Stimulated activated CD4-positive, alpha-beta T cell treated with anti-CD3 and anti-CD28 coated beads, TNF-alpha, amount 100 ng/mL, for 24 hours (primary cell): Measurements from ENCODE around the gene LRCOL1.
"Not testable (repeated sequence)": the region's sequence is repeated elsewhere in the genome, so short reads cannot be mapped to it uniquely, and the experiment has no call there.

Experiments used
- DNase-seq, 3 experiments: peaks; one replicate each; pipeline ENCODE4 v3.0.0-alpha.2; 2020; ENCODE audit warnings: low read depth in 3 of 3

The LRCOL1 gene

DNA sequence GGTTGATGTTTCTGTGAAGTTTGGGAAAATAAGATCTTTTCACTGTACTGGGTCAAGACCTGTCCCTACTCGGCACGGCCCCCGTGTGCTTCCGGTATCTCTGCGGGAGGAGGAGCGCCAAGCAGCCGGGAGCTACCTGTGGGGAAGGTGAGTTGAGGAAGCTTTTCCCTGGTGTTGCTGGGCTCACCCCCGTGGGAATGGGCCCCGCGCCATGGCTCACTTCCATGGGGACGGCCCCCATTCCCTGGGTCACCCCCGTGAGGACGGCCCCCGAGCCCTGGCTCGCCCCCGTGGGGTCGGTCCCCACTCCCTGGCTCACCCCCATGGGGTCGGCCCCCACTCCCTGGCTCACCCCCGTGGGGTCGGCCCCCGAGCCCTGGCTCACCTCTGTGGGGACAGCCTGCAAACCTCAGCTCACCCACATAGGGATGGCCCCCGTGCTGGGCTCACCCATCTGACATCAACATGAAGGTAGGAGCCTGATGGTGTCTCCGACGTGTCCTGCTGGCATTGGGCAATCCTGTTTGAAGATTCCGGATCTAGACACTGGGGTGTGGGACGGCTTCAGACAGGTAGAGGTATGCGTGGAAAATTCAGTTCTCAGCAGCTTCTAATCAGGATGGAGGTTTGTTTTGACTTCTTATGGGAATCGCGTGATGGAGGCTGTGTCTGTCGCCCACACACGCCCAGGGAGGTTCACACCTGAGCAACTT is 9.1 kb downstream of the LRCOL1 start:
- no peak for DNase-seq

- no peak for DNase-seq
These were observed 10.0 kb downstream of the LRCOL1 start for GRCh38 chr12:132600048-132601032.

DNA sequence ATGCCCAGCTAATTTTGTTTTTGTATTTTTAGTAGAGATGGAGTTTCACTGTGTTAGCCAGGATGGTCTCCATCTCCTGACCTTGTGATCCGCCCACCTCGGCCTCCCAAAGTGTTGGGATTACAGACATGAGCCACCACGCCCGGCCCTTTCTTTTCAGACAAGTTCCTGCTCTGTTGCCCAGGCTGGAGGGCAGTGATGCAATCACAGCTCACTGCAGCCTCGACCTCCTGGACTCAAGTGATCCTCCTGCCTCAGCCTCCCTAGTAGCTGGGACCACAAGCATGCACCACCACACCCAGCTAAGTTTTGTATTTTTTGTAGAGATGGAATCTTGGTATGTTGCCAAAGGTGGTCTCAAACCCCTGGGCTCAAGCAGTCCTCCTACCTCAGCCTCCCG is 10.9 kb downstream of the LRCOL1 start:
- not testable (repeated sequence) for DNase-seq

GRCh38 chr12:132597333-132598316 is 12.8 kb downstream of the LRCOL1 start:
- DNase-seq = no peak

- DNase-seq = no peak
These were observed 14.4 kb downstream of the LRCOL1 start for GRCh38 chr12:132596016-132596415.

GRCh38 chr12:132595183-132595582 is 15.2 kb downstream of the LRCOL1 start:
- no peak for DNase-seq

DNA sequence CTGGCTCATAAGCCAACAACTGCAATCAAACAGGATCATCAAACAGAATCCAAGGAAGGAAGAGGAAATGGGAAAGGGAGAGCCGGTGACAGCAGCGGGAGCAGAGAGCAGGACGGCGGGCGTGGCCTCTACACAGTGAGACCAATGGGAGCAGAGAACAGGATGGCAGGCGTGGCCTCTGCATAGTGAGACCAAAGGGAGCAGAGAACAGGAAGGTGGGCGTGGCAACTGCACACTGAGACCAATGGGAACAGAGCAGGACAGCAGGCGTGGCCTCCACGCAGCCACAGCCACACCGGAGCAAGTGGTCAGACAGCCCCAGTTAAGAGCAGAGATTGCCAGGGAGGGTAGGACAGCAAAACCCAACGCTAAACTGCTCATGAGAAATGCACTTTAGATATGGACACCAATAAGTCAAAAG is 16.4 kb downstream of the LRCOL1 start:
- peak in 1 of 3 experiments; percentile 25 for DNase-seq

DNA sequence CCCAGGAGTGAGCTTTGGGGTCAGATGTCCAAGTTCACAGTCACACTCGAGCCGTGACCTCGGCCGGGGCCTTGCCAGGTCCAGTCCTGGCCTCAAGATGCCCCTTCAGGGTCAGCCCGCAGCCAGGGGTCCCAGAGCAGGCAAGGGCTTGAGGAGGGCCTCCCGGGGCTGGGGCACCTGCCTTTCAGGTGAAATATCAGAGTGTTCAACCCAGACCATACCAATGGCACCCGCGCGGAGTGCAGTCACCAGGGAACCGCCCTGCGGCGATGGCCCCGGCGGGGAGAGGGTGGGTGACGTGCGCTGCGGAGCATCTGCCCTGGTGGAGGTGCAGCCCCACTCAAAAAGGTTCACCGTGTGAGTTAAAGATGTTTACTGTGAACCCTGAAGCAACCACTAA is 16.9 kb downstream of the LRCOL1 start:
- DNase-seq = no peak

DNA sequence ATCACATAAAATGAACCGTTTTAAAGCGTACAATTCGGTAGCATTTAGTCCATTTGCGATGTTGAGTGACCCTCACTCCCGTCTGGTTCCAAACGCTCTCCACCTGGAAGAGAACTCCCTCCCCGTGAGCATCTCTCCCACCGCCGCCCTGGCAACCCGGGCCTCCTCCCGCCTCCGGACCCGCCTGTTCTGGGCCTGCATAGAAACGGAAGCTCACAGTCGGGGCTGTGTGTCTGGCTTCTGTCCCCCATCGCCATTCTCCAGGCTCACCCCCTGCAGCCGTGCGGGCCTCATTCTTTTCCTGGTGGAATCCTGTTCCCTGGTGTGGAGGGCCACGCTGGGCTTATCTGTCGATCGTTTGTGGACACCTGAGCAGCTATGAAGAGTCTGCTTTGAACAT is 17.3 kb downstream of the LRCOL1 start:
- no peak for DNase-seq

- DNase-seq = no peak
These were observed 18.0 kb downstream of the LRCOL1 start for GRCh38 chr12:132592282-132592970.

DNA sequence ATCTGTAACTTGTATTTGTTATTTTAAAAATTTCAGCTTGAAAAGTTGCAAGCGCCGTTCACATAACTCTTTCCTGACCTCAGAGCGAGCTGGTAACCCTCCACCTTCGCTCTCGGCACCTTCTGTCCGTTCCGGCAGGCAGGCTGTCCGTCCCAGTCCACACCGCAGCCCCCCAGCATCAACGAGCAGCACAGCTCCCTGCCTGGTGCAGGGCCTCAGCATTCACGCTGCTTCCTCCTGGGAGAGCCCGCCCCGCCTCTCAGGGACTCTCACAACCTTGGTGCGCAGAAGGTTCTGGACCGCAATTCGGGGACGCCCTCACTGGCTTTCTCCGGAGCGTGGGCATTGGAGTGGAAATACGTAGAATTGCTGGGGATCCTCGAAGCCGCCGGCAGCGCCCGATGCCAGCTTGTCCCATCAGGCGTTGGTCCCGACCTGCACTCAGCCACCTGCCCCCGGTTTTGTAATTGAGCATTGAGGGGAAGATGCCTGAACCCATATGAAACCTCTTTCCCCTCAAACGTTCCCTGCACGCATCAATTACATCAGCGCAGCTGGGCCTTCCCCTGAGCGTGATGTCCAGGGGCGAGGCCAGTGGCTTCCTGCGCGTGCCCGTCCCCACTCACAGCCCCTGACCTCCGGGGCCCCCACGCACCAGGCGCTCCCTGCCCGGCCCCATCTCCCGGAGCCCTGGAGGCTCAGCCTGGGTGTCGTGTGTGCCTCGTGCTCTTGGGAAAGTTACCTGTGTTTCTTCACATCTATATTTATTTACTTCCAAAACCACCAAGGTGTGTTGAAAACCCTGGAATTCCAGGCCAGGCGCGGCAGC is 19.1 kb downstream of the LRCOL1 start:
- no peak for DNase-seq

DNA sequence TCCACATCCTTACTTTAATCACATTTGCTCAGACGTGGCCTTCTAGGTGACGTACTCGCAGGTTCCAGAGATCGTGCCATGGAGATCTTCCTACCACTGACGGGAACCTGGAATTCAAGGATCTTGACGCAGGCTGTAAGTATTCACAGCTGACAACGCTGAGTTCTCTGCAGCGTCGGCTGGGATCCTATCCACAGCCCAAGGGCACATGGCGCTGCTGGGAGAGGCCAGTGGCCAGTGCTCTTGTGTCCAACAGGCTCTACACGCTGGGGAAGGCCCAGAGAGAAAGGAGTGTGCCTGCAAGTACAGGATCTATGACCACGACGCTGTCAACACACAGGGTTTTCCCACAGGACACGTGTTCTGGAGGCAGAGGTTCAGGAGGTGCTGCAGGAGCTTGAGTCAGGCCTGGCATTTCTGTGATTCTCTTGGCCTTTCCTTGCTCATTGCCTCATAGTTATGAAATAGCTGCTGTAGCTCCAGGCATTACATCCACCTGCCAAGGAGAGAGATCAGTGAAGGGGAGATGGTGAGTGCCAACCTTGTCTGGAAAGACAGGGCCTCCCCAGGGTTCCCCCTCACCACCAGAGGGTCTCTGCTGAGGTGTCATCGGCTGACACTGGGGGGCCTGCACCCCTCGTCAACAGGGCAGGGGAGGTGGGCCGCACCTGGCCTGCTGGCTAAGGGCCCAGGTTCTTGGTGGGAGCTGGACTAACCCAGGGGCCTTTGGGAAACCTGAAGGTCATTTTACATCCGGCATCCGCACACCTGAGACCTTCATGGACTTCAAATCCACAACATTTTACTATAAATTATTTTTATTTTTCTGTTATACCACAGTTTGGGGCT is 21.3 kb downstream of the LRCOL1 start:
- no peak for DNase-seq

GRCh38 chr12:132588319-132588718 is 22.1 kb downstream of the LRCOL1 start:
- no peak for DNase-seq

DNA sequence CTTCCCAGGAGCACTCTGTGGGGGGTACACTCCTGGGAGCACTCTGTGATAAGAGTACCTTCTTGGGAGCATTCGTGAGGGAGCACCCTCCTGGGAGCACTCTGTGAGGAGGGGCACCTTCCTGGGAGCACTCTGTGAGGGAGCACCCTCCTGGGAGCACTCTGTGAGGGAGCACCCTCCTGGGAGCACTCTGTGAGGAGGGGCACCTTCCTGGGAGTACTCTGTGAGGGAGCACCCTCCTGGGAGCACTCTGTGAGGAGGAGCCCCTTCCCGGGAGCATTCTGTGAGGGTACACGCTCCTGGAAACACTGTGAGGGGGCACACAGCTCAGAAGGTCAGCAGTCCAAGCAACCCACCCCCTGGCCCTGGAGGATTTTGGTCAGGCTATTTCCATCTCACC is 22.6 kb downstream of the LRCOL1 start:
- DNase-seq = no peak

- no peak for DNase-seq
These were observed 23.5 kb downstream of the LRCOL1 start for GRCh38 chr12:132586929-132587328.

- DNase-seq = no peak
These were observed 25.2 kb downstream of the LRCOL1 start for GRCh38 chr12:132585177-132585576.

- no peak for DNase-seq
These were observed 26.0 kb downstream of the LRCOL1 start for GRCh38 chr12:132584429-132584828.

DNA sequence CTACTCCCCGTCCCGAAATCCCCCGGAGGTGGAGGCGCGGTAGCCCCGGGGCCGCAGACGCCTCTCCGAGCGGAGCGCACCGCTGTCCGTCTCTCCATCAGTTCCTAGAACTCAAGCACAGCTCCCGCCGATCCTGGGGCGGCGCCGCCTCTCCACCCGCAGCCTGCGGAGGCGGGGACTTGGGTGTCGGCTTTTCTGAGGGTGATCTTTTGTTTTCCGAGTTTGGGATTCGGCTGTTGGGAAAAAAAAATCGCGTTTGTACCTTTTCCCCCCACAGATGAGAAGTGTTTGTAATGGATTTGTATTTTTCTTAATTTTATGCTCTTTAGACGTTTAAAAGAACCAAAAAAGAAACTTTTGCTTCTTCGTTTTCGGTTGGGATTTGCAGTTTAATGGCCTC is 26.6 kb downstream of the LRCOL1 start:
- DNase-seq = no peak

- DNase-seq = no peak
These were observed 27.0 kb downstream of the LRCOL1 start for GRCh38 chr12:132583411-132583710.
